HG02759 (cell line): ENCODE measurements around the gene PLEKHG4.

Experiments
- ATAC-seq: cut with Tn5 transposase; IDR thresholded peaks from one replicate; pipeline ENCODE4 v1.9.1; 2021; ENCODE audit warnings: mild to moderate bottlenecking, moderate library complexity; ENCODE audit not compliant: unreplicated experiment

Gene PLEKHG4

DNA sequence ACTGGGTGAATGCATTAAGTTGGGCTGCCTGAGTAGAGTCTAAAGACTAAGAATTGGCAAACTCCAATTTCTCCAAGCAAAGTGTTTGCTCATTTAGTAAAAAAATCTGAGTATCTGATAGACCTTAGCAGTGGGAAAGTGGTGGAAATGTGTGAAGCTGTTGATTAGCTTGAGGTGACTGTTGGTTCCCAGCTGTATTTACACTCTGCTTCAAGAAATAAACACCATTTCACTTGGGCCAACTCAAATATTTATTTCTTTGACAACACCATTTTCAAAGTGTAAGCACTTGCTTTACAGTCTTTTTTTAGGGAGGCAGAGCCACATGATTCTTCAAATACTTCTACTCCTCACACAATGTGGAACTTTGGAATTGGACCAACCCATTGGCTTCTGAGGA is 38.5 kb downstream of the PLEKHG4 start:
- ATAC-seq, result no peak

DNA sequence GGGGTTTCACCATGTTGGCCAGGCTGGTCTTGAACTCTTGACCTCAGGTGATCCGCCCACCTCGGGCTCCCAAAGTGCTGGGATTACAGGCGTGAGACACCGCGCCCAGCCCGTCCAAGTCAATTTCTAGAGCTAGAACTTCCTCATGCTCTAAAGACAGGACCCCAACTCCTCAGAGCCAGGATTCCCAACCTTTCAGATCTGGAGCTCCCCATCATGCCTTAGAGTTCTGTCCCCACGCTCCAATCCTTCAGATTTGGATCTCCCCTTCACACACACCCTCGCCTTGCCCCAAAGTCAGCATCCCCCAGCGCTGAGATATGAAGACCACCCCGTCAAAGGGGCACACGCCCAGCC is 46.8 kb downstream of the PLEKHG4 start:
- ATAC-seq, result no peak

DNA sequence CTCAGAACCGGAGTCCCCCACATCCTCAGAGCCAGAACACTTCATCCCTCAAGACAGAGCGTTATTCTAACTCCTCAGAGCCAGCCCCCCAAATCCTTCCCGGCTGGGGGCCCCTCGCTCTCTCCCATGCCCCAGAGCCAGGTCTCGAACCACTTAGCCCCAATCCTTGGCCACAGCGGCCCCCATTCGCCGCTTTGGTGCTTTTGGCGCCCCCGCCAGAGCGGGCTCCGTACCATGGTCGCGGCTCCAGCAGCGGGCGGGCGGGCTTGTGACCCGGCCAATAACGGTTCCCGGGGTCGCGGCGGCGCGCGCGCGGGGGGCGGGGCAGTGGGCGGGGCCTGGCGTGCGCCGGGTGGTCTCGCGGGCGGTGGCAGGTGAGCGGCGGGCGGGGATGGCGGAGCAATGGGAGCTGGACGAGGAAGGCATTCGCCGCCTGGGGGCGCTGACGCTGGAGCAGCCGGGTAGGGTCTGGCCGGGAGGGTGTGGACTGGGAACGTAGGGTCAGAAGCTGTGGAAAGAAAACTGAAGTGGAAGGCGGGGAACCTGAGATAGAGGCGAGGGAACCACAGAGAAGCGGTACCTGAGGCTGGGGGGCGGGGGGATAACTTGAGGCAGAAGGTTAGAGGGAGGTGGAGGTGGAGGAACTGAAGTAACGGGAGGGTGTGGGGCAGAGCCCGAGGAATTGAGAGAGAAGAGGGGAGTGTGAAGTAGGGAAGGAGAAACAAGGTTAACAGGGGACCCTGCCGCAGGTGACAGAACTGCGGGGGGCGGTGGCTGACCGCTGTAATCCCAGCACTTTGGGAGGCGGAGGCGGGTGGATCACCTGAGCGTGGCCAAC is 47.4 kb downstream of the PLEKHG4 start, which contains the start of the genes KCTD19 and LRRC36:
TSS of gene KCTD19 (minus strand) at position 270 of the 838 bp plus-strand sequence. CDS start at position 236, 34 bp downstream.
TSS of gene LRRC36 (plus strand) at position 344 of the 838 bp plus-strand sequence. CDS start at position 392, 48 bp downstream.
- ATAC-seq, result no peak

DNA sequence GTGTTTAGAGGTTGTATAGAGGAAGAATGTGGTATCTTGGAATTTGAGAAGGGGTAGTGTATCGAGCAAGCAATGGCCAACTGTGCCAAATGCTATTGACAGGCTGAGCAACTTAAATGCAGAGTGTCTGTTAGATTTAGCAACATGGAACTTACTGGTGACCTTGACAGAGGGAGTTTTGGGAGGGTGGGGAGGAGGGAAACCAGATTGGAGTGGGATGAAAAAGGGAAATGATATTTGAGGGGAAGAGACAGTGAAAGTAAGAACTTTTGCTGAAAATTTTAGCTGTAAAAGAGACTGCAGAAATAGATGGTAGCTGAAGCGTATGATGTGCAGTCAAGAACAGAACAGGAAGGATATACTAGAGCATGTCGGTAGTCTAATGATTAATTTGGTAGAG is 48.4 kb downstream of the PLEKHG4 start:
- no peak for ATAC-seq

DNA sequence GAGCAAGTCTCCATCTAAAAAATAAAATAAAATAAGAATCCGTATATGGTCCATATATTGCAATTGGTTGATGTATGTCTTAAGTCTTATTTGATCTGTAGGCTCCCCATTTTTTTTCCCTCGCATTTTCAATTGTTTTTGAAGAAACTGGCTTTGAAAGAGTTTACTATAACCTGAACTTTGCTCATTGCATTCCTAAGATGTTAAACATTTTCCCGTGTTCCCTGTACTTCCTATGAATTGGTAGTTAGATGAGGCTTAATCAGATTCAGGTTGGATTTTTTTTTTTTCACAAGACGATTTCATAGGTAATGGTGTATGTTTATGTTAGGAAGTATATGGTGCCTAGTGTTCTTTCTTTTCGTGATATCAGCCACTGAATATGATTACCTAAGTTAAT is 50.6 kb downstream of the PLEKHG4 start:
- ATAC-seq, result no peak

DNA sequence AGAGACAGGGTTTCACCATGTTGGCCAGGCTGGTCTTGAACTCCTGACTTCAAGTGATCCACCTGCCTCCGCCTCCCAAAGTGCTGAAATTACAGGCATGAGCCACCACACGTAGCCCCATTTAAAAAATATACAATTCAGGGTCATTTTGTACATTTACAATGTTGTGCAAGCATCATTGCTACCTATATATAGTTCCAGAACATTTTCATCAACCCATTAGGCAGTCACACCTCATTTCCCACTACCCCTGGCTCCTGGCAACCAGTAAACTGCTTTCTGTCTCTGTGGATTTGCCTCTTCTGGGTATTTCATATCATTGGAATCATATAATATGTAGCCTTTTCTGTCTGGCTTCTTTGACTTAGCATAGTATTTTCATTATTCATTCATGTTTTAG is 54.0 kb downstream of the PLEKHG4 start:
- no peak for ATAC-seq

DNA sequence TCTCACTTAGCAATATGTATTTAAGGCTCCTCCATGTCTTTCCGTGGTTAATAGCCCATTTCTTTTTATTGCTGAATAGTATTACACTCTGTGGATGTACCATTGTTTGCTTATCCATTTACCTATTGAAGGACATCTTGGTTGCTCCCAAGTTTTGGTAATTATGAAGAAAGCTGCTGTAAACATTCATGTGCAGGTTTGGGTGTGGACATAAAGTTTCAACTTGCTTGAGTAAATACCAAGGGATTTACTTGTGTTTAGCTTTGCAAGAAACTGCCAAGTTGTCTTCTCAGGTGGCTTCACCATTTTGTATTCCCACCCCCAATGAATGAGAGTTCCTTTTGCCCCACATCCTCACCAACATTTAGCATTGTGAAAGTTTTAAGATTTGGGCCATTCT is 56.8 kb downstream of the PLEKHG4 start:
- ATAC-seq, result no peak

DNA sequence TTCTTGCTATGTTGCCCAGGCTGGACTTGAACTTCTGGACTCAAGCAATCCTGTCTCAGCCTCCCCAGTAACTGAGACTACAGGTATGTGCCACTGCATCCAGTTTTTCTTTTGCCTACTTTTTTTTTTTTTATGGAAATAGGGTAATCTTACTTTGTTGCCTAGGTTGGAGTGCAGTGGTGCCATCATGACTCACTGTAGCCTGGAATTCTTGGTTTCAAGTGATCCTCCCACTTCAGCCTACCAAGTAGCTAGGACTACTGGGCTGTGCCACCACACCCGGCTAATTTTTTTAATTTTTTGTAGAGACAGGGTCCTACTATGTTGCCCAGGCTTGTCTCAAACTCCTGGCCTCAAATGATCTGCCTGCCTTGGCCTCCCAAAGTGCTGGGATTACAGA is 57.3 kb downstream of the PLEKHG4 start:
- ATAC-seq, result no peak
